ENCODE data around the gene PIK3C2G.
"Not testable (repeated sequence)": the region's sequence is repeated elsewhere in the genome, so short reads cannot be mapped to it uniquely, and the experiment has no call there.

PIK3C2G gene

DNA sequence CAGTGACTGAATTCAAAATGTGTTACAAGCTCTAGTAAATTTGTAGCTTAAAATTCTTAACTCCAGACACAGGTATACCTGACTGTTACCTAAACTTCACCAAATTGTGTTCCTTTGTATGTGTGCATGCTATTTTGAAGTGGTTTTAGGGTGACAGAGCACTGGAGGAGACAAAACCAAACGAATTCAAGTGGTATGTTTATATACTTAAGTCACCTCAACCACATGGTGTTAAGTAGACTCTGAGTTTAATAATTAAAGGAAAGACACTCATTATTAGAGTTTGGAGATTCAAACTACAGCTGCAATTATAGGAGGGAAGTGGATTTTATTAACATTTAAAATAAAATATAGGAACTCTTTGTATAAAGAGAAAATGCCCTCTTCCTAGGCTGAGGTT lies 392.1 kb downstream of the PIK3C2G start:
- DNase-seq (ENCODE audit: low spot score in 2 of 2): no peak
- H3K4me3 ChIP-seq: no peak overlapping the region
- H3K36me3 ChIP-seq (replicated peaks): no peaks in the 10 kb centered on the region
- in situ Hi-C loops (cut with MboI; ENCODE audit: low sequenced_read_pairs): no loop called here
- H3K27me3 ChIP-seq (ENCODE audit: low read depth): no peaks in the 10 kb centered on the region
- H3K9me3 ChIP-seq: no peaks in the 10 kb centered on the region
- H3K4me1 ChIP-seq: no peaks in the 10 kb centered on the region

DNA sequence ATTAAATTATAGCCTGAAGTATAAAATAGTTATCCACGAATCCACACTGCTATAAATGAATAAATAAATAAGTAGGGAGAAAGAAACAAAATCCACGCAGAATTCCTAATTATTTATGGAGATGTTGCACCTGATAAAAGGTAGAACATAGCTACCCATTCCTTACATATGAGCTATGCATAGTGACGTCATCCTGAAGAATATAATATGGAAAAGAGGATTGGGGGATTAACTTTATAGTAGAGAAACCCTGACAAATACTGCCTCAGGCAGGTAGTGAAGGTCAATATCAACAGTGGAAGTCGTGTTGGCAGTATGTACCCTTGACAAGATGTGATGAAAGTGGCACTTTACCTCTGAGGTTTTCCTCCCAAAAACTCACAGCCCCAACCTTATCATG lies 394.0 kb downstream of the PIK3C2G start:
- Histone ChIP-seq H3K4me3 (no peak overlapping the region), H3K4me1 (no peaks in the 10 kb centered on the region), H3K9me3 (no peaks in the 10 kb centered on the region), H3K27me3 (ENCODE audit: low read depth) (no peaks in the 10 kb centered on the region), H3K36me3 (replicated peaks) (no peaks in the 10 kb centered on the region)
- no peak for DNase-seq (ENCODE audit: low spot score in 2 of 2)
- in situ Hi-C loops (cut with MboI; ENCODE audit: low sequenced_read_pairs): no loop called here

DNA sequence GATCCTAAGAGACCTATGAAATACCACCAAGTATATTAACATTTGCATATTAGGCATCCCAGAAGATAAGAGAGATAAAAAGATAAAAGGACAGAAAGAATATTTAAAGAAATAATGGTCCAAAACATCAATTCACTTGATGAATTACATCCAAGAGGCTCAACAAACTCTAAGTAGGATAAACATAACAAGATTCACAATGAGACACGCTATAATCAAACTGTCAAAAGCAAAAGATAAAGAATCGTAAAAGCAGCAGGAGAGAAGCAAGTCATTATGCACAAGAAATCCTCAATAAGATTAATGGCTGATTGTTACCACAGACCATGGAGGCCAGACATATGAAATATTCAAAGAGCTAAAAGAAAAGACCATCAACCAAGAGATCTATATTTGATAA lies 396.9 kb downstream of the PIK3C2G start:
- in situ Hi-C loops (cut with MboI; ENCODE audit: low sequenced_read_pairs): no loop called here
- Histone ChIP-seq H3K4me3 (no peak overlapping the region), H3K4me1 (no peaks in the 10 kb centered on the region), H3K27me3 (ENCODE audit: low read depth) (no peaks in the 10 kb centered on the region), H3K36me3 (replicated peaks) (no peaks in the 10 kb centered on the region), H3K9me3 (no peaks in the 10 kb centered on the region)
- peak in 1 of 2 experiments; percentile 34 for DNase-seq (ENCODE audit: low spot score in 2 of 2)

DNA sequence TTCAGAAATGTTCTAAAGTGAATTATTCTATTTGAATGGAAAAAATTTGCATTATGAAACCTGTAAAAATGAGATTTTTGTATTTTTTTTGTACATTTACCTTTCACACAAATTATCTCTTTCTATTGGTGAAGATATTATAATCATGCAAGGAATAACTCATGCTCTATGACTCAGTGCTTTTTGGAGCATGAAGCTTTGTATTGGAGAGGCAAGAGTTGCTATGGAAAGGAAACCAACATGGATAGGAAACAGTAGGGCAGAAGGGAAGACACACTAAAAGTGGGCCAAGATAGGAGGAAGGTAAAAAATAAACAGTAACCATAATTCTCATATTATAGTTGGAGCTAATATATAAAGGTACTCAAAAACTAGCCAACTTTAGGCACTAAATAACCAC lies 397.5 kb downstream of the PIK3C2G start:
- no peaks in the 10 kb centered on the region for H3K27me3 ChIP-seq (ENCODE audit: low read depth)
- H3K9me3 ChIP-seq: no peaks in the 10 kb centered on the region
- in situ Hi-C loops (cut with MboI; ENCODE audit: low sequenced_read_pairs): no loop called here
- H3K4me1 ChIP-seq: no peaks in the 10 kb centered on the region
- no peaks in the 10 kb centered on the region for H3K36me3 ChIP-seq (replicated peaks)
- DNase-seq (ENCODE audit: low spot score in 2 of 2): no peak
- H3K4me3 ChIP-seq: no peak overlapping the region

DNA sequence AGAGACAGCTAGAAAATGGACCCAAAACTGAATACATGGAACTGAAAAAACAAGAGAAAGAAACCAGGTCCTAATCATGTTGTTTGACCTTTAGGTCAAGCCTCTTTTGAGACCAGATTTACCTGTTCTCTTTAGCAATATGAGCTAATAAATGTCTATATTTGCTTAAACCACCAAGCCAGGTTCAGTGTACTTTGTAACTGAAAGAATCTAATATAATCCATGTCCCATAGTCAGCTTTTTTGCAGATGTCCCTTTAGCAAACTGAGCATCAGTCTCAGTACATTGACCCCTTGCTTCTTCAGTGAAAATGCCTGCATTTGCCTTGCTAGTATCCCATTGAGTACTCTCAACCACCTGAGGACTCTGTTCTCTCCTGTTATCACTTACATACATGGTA lies 414.8 kb downstream of the PIK3C2G start:
- no peak for DNase-seq (ENCODE audit: low spot score in 2 of 2)
- Histone ChIP-seq H3K4me3 (no peak overlapping the region), H3K27me3 (ENCODE audit: low read depth) (no peaks in the 10 kb centered on the region), H3K4me1 (no peaks in the 10 kb centered on the region), H3K9me3 (no peaks in the 10 kb centered on the region), H3K36me3 (replicated peaks) (no peaks in the 10 kb centered on the region)
- in situ Hi-C loops (cut with MboI; ENCODE audit: low sequenced_read_pairs): no loop called here

DNA sequence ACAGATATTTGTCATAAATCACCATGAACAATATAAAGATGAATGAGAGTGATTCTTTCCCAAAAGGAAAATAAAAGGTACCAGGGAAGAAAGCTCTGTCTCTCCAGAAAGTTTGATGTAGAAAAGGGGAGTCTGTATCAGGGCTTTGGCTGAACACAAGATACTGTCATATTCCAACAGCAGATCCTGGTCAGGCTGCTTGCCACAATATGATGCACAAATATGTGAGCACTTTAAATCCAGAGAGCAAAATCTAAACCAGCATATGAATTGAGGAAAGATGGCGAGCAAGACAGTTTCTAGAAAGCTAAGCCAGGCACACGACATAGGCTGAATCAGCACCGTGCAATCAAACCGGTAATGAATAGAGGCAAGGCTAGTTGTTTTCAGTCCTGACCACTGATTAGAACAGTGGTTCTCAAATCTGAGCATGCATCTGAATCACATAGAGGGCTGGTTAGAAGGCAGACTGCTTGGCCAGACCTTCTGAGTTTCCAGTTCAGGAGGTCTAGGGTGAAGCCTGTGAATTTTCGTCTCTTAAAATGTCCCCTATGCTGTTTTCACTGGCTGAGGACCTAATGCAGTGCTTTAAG lies 415.8 kb downstream of the PIK3C2G start:
- no peak overlapping the region for H3K4me3 ChIP-seq
- DNase-seq (ENCODE audit: low spot score in 2 of 2): no peak
- in situ Hi-C loops (cut with MboI; ENCODE audit: low sequenced_read_pairs): no loop called here
- H3K9me3 ChIP-seq: no peaks in the 10 kb centered on the region
- no peaks in the 10 kb centered on the region for H3K4me1 ChIP-seq
- H3K27me3 ChIP-seq (ENCODE audit: low read depth): no peaks in the 10 kb centered on the region
- H3K36me3 ChIP-seq (replicated peaks): no peaks in the 10 kb centered on the region

DNA sequence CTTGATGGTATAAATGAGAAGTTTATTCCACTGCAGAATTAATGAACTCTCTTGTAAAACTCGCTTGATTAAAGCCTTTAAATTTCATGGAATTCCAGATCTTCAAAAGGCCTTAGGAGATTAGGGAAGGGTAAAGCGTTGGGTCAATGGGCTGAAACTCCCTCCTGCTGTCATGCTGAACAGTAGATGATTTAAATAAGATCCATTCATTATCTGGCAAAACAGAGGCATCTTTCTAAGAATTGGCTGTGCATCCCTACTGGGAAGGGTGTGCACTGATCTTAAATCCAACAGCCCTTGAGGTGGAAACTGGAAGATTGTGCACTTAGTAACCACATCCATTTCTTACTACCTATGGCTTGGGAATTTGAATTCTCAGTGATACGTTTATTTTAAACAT lies 420.5 kb downstream of the PIK3C2G start:
- no peaks in the 10 kb centered on the region for H3K4me1 ChIP-seq
- H3K4me3 ChIP-seq: no peak overlapping the region
- H3K36me3 ChIP-seq (replicated peaks): no peaks in the 10 kb centered on the region
- no peaks in the 10 kb centered on the region for H3K27me3 ChIP-seq (ENCODE audit: low read depth)
- no peak for DNase-seq (ENCODE audit: low spot score in 2 of 2)
- in situ Hi-C loops (cut with MboI; ENCODE audit: low sequenced_read_pairs): no loop called here
- H3K9me3 ChIP-seq: no peaks in the 10 kb centered on the region

DNA sequence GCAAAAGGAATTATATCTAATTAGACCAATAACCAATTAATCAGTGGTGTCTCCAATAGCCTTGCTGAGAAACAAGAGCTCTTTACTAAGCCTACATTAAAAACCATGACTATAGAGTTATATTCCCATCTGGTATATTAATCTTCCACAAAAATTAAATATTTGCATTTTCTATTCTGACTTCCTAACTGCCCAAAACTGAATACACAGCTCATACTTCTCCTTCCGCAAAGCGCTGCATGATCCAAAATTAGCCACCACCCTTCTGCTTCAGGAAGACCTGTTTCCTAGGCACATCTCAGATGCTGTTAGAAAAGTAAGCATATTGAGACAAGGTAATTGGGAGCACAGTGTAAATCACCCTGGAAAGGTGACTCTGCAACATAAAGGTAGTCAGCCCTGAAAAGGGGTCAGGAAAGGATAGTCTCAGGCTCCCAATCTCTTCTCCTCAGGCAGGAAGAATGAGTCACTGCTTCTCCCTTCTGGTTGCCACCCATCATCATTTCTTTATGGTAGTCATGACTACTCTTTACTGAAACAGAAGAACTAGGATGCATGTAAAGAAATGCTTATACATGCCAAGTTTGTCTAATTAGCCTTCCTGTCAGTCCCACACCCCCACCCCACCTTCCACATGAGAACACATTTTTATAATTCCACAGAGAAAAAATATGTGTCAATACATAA lies 422.2 kb downstream of the PIK3C2G start:
- H3K4me3 ChIP-seq: no peak overlapping the region

DNA sequence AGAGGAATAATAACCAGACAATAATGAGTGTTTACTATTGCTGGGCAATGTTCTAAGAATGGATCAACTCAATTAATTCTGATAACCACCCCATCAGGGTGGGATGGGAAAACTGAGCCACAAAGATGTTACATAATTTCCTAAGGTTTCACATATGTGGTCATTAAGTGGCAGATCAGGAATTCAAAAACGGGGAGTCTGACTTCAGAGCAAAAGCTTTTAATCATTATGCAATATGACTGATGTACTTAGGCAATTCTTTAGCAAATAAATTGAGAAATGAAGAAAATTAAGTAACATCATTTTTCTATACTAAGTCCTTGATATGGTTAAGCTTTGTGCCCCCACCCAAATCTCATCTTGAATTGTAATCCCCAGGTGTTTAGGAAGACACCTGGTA lies 423.1 kb downstream of the PIK3C2G start:
- H3K9me3 ChIP-seq: no peaks in the 10 kb centered on the region
- no peaks in the 10 kb centered on the region for H3K27me3 ChIP-seq (ENCODE audit: low read depth)
- H3K4me1 ChIP-seq: no peaks in the 10 kb centered on the region
- H3K4me3 ChIP-seq: no peak overlapping the region
- in situ Hi-C loops (cut with MboI; ENCODE audit: low sequenced_read_pairs): no loop called here
- no peaks in the 10 kb centered on the region for H3K36me3 ChIP-seq (replicated peaks)
- no peak for DNase-seq (ENCODE audit: low spot score in 2 of 2)

More for the DNA sequence above, 422.2 kb downstream of the PIK3C2G start:
- DNase-seq (ENCODE audit: low spot score in 2 of 2): no peak
- Histone ChIP-seq H3K9me3 (no peaks in the 10 kb centered on the region), H3K36me3 (replicated peaks) (no peaks in the 10 kb centered on the region), H3K4me1 (no peaks in the 10 kb centered on the region), H3K27me3 (ENCODE audit: low read depth) (no peaks in the 10 kb centered on the region)
- in situ Hi-C loops (cut with MboI; ENCODE audit: low sequenced_read_pairs): no loop called here

DNA sequence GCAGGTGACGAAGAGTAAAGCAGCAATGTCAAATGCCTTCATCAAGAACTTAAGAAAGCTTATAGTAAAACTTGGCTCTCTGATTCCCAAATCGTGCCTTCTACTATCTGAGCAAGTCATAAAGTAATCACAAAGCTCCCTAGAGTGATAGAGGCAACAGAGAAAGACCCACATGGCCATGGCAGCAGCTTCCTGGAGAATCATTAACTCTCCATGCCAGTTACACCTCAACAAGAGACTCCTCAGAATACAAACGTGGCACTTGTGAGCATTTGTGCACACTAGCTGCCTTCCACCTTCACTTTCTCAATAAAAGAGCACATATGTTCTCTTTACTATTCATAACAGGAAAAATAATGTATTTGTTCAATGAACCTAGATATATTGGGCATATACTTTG lies 428.5 kb downstream of the PIK3C2G start:
- no peaks in the 10 kb centered on the region for H3K27me3 ChIP-seq (ENCODE audit: low read depth)
- no peak for DNase-seq (ENCODE audit: low spot score in 2 of 2)
- H3K36me3 ChIP-seq (replicated peaks): no peaks in the 10 kb centered on the region
- H3K4me3 ChIP-seq: no peak overlapping the region
- in situ Hi-C loops (cut with MboI; ENCODE audit: low sequenced_read_pairs): no loop called here
- no peaks in the 10 kb centered on the region for H3K4me1 ChIP-seq
- H3K9me3 ChIP-seq: no peaks in the 10 kb centered on the region

DNA sequence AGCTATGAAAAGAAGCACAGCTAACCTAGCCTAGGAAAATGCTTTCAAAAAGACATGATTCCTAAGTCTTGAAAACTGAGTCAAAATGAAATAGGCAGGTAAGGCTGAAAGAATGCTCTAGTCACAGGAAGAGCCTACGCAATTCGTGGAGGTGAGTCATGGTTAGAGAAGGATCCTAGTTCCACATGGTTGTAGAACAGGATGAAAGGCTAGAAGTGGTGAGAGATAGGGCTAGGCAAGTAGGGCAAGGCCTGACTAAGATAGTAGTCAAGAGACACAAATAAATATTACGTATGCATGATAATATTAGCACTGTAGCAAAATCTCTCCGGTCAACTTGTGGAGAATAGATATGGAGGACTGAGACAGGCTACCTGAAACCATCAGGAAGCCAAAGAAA lies 429.3 kb downstream of the PIK3C2G start:
- no peaks in the 10 kb centered on the region for H3K27me3 ChIP-seq (ENCODE audit: low read depth)
- H3K36me3 ChIP-seq (replicated peaks): no peaks in the 10 kb centered on the region
- no peak overlapping the region for H3K4me3 ChIP-seq
- DNase-seq (ENCODE audit: low spot score in 2 of 2): no peak
- H3K9me3 ChIP-seq: no peaks in the 10 kb centered on the region
- no peaks in the 10 kb centered on the region for H3K4me1 ChIP-seq
- in situ Hi-C loops (cut with MboI; ENCODE audit: low sequenced_read_pairs): no loop called here

DNA sequence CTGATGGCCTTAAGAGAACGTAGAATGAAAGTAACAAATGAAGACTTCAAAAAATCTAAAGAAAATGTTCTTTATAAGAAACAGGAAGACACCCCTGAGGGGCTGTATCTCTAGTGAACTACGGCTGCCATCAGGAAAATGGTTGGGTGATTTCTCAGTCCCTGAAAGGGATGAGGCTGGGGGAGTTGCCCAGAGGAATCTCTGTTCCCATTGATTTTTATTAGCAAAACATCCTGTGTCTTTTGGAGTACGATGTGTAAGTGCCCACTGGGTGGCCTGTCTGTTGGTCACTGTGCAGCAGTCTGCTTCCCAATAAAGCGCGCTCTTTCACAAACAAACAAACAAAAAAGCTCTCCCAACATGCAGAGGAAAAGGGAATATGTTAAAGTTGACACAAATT lies 432.7 kb downstream of the PIK3C2G start:
- H3K4me1 ChIP-seq; H3K4me3 ChIP-seq; H3K9me3 ChIP-seq; H3K36me3 ChIP-seq (replicated peaks); H3K27me3 ChIP-seq (ENCODE audit: low read depth); DNase-seq (ENCODE audit: low spot score in 2 of 2); in situ Hi-C loops (cut with MboI; ENCODE audit: low sequenced_read_pairs): not testable (repeated sequence)

DNA sequence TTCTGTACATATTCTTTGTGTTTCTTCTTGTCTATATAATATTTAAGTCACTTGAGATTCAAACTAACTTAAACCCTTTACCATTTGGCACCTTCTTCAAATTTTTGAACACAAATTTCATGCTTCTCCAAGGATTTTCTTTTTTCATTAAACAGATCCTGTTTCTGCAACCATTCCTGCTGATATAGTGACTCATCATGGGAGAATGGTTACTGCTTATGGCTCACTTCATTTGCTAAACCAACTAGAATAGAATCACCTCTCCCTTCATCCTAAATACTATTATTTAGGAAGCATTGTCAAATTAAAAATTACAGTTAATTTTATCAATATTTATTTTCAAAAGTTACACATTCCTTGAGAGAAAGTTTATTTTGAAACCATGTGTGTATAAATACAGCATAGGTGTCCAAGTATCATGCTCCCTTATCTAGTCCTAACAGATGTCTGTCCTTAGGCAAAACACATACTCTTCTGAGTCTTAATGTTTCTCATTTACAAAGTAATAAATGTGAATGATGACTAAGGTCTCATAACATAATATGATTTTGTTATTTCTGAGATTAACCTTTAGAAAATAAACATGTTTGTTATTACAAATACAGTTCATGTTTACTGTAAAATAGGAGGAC lies 435.8 kb downstream of the PIK3C2G start:
- DNase-seq (ENCODE audit: low spot score in 2 of 2): no peak
- Histone ChIP-seq H3K27me3 (ENCODE audit: low read depth) (no peaks in the 10 kb centered on the region), H3K4me1 (no peaks in the 10 kb centered on the region), H3K4me3 (no peak overlapping the region), H3K36me3 (replicated peaks) (no peaks in the 10 kb centered on the region), H3K9me3 (no peaks in the 10 kb centered on the region)
- in situ Hi-C loops (cut with MboI; ENCODE audit: low sequenced_read_pairs): no loop called here
